Epithelial cell of proximal tubule (primary cell): ENCODE measurements around the gene DTNBP1. TPM values are rescaled to one million over a fixed set of nuclear protein-coding genes. Genes with fewer than 3 reads are reported as not detected.

Source experiments
- DNase-seq: peaks from one replicate; pipeline ENCODE4 v3.0.0-alpha.2; 2011; ENCODE audit warnings: low read depth
- H3K4me3 ChIP-seq: 2 replicates; pipeline ENCODE4 v1.5.1; 2011; ENCODE audit warnings: low read depth, mild to moderate bottlenecking, low read length
- CTCF ChIP-seq: conservative IDR thresholded peaks from 2 replicates; pipeline ENCODE4 v1.5.1; 2012; ENCODE audit warnings: low read depth, mild to moderate bottlenecking, low read length
- total RNA-seq: library from RNA; depleted of rRNA; stranded (reverse); fragments of >200 nt; gene quantifications from 2 replicates; pipeline ENCODE4 v1.2.3, GENCODE V29; 2015

DTNBP1 gene
- total RNA-seq, 1 donor from 2014 or later, result 6.3 TPM

- no peak overlapping the region for H3K4me3 ChIP-seq
- TF ChIP-seq CTCF, result no peak
- DNase-seq, result no peak
Measured at GRCh38 chr6:15519681-15520080, 143.1 kb downstream of the DTNBP1 start.

- TF ChIP-seq CTCF, result no peak
- no peak for DNase-seq
- H3K4me3 ChIP-seq, result no peak overlapping the region
Measured at GRCh38 chr6:15518878-15519277, 143.9 kb downstream of the DTNBP1 start.

GRCh38 chr6:15518057-15518456, 144.8 kb downstream of the DTNBP1 start:
- TF ChIP-seq CTCF, result no peak
- H3K4me3 ChIP-seq, result no peak overlapping the region
- DNase-seq, result no peak

GRCh38 chr6:15517600-15517999, 145.2 kb downstream of the DTNBP1 start:
- no peak for TF ChIP-seq CTCF
- DNase-seq, result no peak
- no peak overlapping the region for H3K4me3 ChIP-seq

- no peak for TF ChIP-seq CTCF
- no peak for DNase-seq
- H3K4me3 ChIP-seq, result no peak overlapping the region
Measured at GRCh38 chr6:15516923-15517560, 145.8 kb downstream of the DTNBP1 start.

- TF ChIP-seq CTCF, result no peak
- H3K4me3 ChIP-seq, result no peak overlapping the region
- DNase-seq, result no peak
Measured at GRCh38 chr6:15516378-15516777, 146.4 kb downstream of the DTNBP1 start.

GRCh38 chr6:15515660-15516375, 147.0 kb downstream of the DTNBP1 start:
- no peak overlapping the region for H3K4me3 ChIP-seq
- no peak for DNase-seq
- TF ChIP-seq CTCF, result peak; percentile 23
